Endodermal cell (in vitro differentiated cells): ENCODE data around the gene SLC51A. TPM values are rescaled to one million over a fixed set of nuclear protein-coding genes. Genes with fewer than 3 reads are reported as not detected.

ENCODE experiments used
- DNase-seq: peaks from one replicate; pipeline ENCODE4 v3.0.0-alpha.2; 2017
- H3K27ac ChIP-seq: 2 replicates; pipeline ENCODE4 v1.5.1; 2013; ENCODE audit warnings: mild to moderate bottlenecking, low read depth, low read length, moderate library complexity
- H3K27me3 ChIP-seq: 2 replicates; pipeline ENCODE4 v1.6.1; 2013; ENCODE audit warnings: mild to moderate bottlenecking, low read length, moderate library complexity; ENCODE audit not compliant: insufficient read depth, control insufficient read depth, poor library complexity, severe bottlenecking
- H3K36me3 ChIP-seq: 2 replicates; pipeline ENCODE4 v1.7.0; 2013; ENCODE audit warnings: mild to moderate bottlenecking, low read length, moderate library complexity; ENCODE audit not compliant: control insufficient read depth, insufficient read depth
- H3K4me1 ChIP-seq: one replicate; pipeline ENCODE4 v1.7.0; 2013; ENCODE audit warnings: low read length; ENCODE audit not compliant: control insufficient read depth, insufficient read depth
- H3K4me3 ChIP-seq: 2 replicates; pipeline ENCODE4 v1.5.1; 2013; ENCODE audit warnings: mild to moderate bottlenecking, low read length, moderate library complexity
- H3K9ac ChIP-seq: 2 replicates; pipeline ENCODE4 v1.6.1; 2013; ENCODE audit warnings: mild to moderate bottlenecking, low read length, moderate library complexity; ENCODE audit not compliant: poor library complexity, severe bottlenecking; ENCODE audit errors: extremely low read depth
- H3K9me3 ChIP-seq: 2 replicates; pipeline ENCODE4 v1.6.1; 2013; ENCODE audit warnings: mild to moderate bottlenecking, low read length, moderate library complexity; ENCODE audit not compliant: control insufficient read depth
- H3K27ac Mint-ChIP-seq: 2 replicates; pipeline ENCODE4 v1.8.0; 2020; ENCODE audit warnings: mixed read lengths
- H3K27me3 Mint-ChIP-seq: 2 replicates; pipeline ENCODE4 v1.8.0; 2021; ENCODE audit warnings: mild to moderate bottlenecking, mixed read lengths; ENCODE audit not compliant: insufficient read depth
- H3K36me3 Mint-ChIP-seq: 2 replicates; pipeline ENCODE4 v1.8.0; 2020; ENCODE audit warnings: low read depth, mixed read lengths
- H3K4me1 Mint-ChIP-seq: 2 replicates; pipeline ENCODE4 v1.8.0; 2020; ENCODE audit warnings: mixed read lengths
- H3K4me3 Mint-ChIP-seq: 2 replicates; pipeline ENCODE4 v1.8.0; 2020; ENCODE audit warnings: mild to moderate bottlenecking, moderate library complexity, mixed read lengths
- H3K9me3 Mint-ChIP-seq: 2 replicates; pipeline ENCODE4 v1.8.0; 2020; ENCODE audit warnings: mild to moderate bottlenecking, mixed read lengths
- WGBS, 2 experiments: methylation state at CpG; one replicate each; pipeline versions ENCODE4 v1.1.5 to v1.1.7; 2013; ENCODE audit warnings: missing lambda C conversion rate in 2 of 2, mixed read lengths in 1 of 2; ENCODE audit not compliant: insufficient coverage in 1 of 2, insufficient read length in 1 of 2; 5-methylcytosine and 5-hydroxymethylcytosine counted together
- total RNA-seq, 2 donors: library from RNA; stranded (reverse); fragmentation: NEBNext Ultra II Directional in 1 of 2; extraction: Animal tissue kit (Norgen Biotek cat#: 25700) in 1 of 2; gene quantifications; 2 replicates in 1 of 2; 3 replicates in 1 of 2; pipeline ENCODE4 v1.2.1, GENCODE V29; 2021
- TF ChIP-seq, protein P1 (sequence below): fragments of 200-600 bp; sonication (generic); conservative IDR thresholded peaks from 2 replicates; pipeline ENCODE4 v1.5.0; 2021; ENCODE audit warnings: antibody characterized with exemption, mild to moderate bottlenecking

The SLC51A gene
- total RNA-seq, 2 donors from 2014 or later: 1.9 to 2.0 TPM

DNA sequence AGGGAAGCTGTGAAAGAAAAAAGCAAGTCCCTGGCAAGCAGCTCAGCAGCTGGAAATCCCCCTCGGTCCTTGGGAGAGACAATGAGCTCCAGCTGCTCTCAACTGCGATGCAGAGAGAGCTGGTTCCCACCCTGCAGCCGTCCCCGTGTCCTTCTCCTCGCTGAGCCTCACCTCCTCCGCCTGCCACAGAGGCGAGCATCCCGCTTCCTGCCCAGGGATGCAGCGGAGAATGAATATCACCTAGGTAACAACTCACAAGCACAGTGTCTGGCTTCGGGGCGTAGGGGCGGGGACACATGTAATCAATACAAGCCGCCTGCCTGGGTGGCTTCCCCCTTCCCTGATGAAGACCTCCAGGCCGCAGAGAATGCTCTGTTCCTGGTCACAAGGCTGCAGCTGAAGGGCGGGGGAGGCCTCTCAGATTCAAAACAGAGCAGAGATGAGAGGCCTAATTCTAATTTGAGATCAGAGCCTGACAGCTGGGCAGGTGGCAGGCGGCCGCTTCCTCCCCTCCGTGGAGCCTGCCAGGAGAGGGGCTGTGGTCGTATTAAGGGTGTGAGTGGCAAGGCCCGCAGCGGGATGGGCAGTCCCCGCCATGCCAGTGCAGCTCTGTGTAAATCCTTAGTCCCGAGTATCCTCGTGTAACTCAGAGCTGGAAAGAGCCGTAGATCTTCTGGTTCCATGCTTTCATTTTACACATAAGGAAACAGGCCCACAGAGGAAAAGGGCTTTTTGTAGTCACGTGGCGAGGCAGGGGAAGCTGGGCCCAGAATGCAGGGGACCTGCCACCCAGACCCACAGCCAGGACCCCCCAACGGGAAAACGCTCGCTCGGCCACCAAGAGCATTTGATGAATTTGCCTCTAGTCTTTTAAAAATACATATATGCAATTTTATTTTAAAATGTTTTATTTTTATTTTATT lies 29.4 kb upstream of the SLC51A start:
- TF ChIP-seq, protein P1, sequence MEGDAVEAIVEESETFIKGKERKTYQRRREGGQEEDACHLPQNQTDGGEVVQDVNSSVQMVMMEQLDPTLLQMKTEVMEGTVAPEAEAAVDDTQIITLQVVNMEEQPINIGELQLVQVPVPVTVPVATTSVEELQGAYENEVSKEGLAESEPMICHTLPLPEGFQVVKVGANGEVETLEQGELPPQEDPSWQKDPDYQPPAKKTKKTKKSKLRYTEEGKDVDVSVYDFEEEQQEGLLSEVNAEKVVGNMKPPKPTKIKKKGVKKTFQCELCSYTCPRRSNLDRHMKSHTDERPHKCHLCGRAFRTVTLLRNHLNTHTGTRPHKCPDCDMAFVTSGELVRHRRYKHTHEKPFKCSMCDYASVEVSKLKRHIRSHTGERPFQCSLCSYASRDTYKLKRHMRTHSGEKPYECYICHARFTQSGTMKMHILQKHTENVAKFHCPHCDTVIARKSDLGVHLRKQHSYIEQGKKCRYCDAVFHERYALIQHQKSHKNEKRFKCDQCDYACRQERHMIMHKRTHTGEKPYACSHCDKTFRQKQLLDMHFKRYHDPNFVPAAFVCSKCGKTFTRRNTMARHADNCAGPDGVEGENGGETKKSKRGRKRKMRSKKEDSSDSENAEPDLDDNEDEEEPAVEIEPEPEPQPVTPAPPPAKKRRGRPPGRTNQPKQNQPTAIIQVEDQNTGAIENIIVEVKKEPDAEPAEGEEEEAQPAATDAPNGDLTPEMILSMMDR: no peak
- Mint-ChIP-seq H3K4me3 (no peak overlapping the region), H3K36me3 (no peaks in the 10 kb centered on the region), H3K27ac (no peak overlapping the region), H3K27me3 (no peaks in the 10 kb centered on the region), H3K4me1 (no peaks in the 10 kb centered on the region), H3K9me3 (no peaks in the 10 kb centered on the region)
- H3K27me3 ChIP-seq: no peaks in the 10 kb centered on the region
- H3K9me3 ChIP-seq: no peaks in the 10 kb centered on the region
- WGBS, 2 experiments: 46 to 67% methylated on average over 19 to 31 of the region's 31 CpGs
- no peak overlapping the region for H3K4me3 ChIP-seq
- no peaks in the 10 kb centered on the region for H3K36me3 ChIP-seq
- peak overlapping the region; percentile 71 for H3K27ac ChIP-seq
- no peak overlapping the region for H3K9ac ChIP-seq
- H3K4me1 ChIP-seq: no peaks in the 10 kb centered on the region
- peak; percentile 83 for DNase-seq

DNA sequence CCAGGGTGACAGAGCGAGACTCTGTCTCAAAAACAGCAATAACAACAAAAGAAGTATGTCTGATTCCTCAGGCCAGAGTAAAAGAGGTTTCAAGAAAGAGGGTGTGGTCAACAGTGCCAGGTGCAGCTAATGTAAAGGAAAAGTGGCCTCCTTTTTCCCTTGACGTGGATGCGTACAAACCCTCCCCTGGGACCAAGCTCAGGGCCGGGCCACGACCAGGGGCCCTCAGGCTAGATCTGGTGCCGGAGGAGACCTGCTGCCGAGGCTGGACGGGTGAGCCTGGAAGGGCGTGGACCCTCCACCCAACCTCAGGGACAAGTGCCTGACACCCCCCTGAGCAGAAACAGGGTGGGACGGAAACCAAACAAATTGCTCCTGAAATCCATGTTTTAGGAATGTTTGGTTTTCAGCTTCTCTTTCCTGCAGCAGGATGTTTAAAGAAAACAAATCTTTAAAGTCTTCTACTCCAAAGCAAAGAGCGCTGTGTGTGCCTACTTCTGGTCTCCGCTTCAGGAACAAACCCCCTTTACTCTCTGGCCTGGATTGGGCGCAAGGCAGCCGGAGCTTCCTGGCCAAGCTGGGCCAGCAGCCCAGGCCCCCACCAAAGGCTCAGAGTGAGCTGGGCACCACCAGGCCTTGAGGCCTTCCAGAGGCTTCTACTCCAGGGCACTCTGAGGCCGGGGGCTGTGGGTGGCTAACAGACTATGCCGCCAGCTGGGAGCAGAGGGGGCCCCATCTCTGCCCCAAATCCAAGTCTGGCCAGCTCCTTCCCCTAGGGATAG lies 26.6 kb upstream of the SLC51A start:
- H3K36me3 Mint-ChIP-seq: no peaks in the 10 kb centered on the region
- TF ChIP-seq, protein P1: no peak
- no peak overlapping the region for H3K9ac ChIP-seq
- H3K4me3 Mint-ChIP-seq: no peak overlapping the region
- no peaks in the 10 kb centered on the region for H3K9me3 Mint-ChIP-seq
- no peak overlapping the region for H3K27ac ChIP-seq
- 90 to 100% methylated on average over 10 to 16 of the region's 16 CpGs for WGBS, 2 experiments
- H3K27ac Mint-ChIP-seq: no peak overlapping the region
- no peaks in the 10 kb centered on the region for H3K36me3 ChIP-seq
- H3K27me3 ChIP-seq: no peaks in the 10 kb centered on the region
- H3K4me1 Mint-ChIP-seq: no peaks in the 10 kb centered on the region
- no peak overlapping the region for H3K4me3 ChIP-seq
- H3K4me1 ChIP-seq: no peaks in the 10 kb centered on the region
- no peaks in the 10 kb centered on the region for H3K9me3 ChIP-seq
- no peak for DNase-seq
- H3K27me3 Mint-ChIP-seq: no peaks in the 10 kb centered on the region

DNA sequence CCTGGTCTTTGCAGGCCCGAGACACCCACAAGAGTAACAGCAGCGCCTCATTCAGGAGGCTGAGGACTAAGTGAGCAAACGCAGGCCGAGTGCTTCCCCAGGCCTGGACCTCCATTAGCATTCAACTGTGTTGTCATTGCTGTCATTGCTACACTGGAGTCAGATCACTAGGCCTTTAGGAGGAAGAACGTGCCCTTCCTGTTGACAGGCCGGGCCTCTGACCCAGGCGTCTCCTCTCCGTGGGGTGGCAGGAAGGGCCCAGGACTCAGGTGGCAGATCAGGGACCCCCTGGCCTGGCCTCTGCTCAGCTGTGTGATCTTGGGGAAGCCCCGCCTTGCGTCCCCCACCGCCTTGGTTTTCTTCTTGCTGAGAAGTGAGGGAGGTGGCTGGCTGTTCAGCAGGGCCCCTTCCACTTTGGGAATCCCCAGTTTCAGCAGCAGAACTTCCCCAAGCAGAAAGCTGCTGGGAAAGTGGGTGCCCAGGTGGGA lies 24.3 kb upstream of the SLC51A start:
- H3K9me3 Mint-ChIP-seq: no peaks in the 10 kb centered on the region
- Histone ChIP-seq H3K27ac (no peak overlapping the region), H3K4me1 (no peaks in the 10 kb centered on the region), H3K9ac (no peak overlapping the region), H3K27me3 (no peaks in the 10 kb centered on the region), H3K36me3 (no peaks in the 10 kb centered on the region), H3K9me3 (no peaks in the 10 kb centered on the region), H3K4me3 (no peak overlapping the region)
- no peaks in the 10 kb centered on the region for H3K4me1 Mint-ChIP-seq
- peak; percentile 84 for DNase-seq
- no peaks in the 10 kb centered on the region for H3K36me3 Mint-ChIP-seq
- TF ChIP-seq, protein P1: peak; percentile 67
- 83 to 86% methylated on average over 8 to 11 of the region's 11 CpGs for WGBS, 2 experiments
- no peaks in the 10 kb centered on the region for H3K27me3 Mint-ChIP-seq
- no peak overlapping the region for H3K27ac Mint-ChIP-seq
- H3K4me3 Mint-ChIP-seq: no peak overlapping the region
